HG02885 (cell line): ENCODE measurements around the gene LRFN2.

Experiments used
- ATAC-seq: cut with Tn5 transposase; IDR thresholded peaks from one replicate; pipeline ENCODE4 v1.9.1; 2021; ENCODE audit warnings: mild to moderate bottlenecking; ENCODE audit not compliant: unreplicated experiment, poor library complexity

Gene LRFN2

GRCh38 chr6:40389254-40389653 is 197.9 kb downstream of the LRFN2 start:
- ATAC-seq, result no peak

- no peak for ATAC-seq
Observed at GRCh38 chr6:40387871-40388264, 199.3 kb downstream of the LRFN2 start.

- ATAC-seq, result no peak
Observed at GRCh38 chr6:40387127-40387870, 199.9 kb downstream of the LRFN2 start.

GRCh38 chr6:40386200-40386599 is 201.0 kb downstream of the LRFN2 start:
- ATAC-seq, result no peak

GRCh38 chr6:40383348-40384115 is 203.6 kb downstream of the LRFN2 start:
- ATAC-seq, result no peak

GRCh38 chr6:40380271-40380670 is 206.9 kb downstream of the LRFN2 start:
- no peak for ATAC-seq

- no peak for ATAC-seq
Observed at GRCh38 chr6:40379811-40380210, 207.4 kb downstream of the LRFN2 start.

- ATAC-seq, result no peak
Observed at GRCh38 chr6:40378725-40379074, 208.5 kb downstream of the LRFN2 start.

GRCh38 chr6:40378071-40378724 is 209.0 kb downstream of the LRFN2 start:
- no peak for ATAC-seq

- ATAC-seq, result no peak
Observed at GRCh38 chr6:40377173-40377806, 209.9 kb downstream of the LRFN2 start.

- ATAC-seq, result no peak
Observed at GRCh38 chr6:40376113-40376650, 211.0 kb downstream of the LRFN2 start.

GRCh38 chr6:40373267-40373666 is 213.9 kb downstream of the LRFN2 start:
- no peak for ATAC-seq

GRCh38 chr6:40371621-40372020 is 215.5 kb downstream of the LRFN2 start:
- no peak for ATAC-seq

- ATAC-seq, result no peak
Observed at GRCh38 chr6:40371095-40371494, 216.1 kb downstream of the LRFN2 start.

GRCh38 chr6:40369891-40370290 is 217.3 kb downstream of the LRFN2 start:
- no peak for ATAC-seq

GRCh38 chr6:40369042-40369441 is 218.1 kb downstream of the LRFN2 start:
- no peak for ATAC-seq

- ATAC-seq, result no peak
Observed at GRCh38 chr6:40362859-40363258, 224.3 kb downstream of the LRFN2 start.

- ATAC-seq, result no peak
Observed at GRCh38 chr6:40359808-40360207, 227.4 kb downstream of the LRFN2 start.

- no peak for ATAC-seq
Observed at GRCh38 chr6:40358473-40359460, 228.4 kb downstream of the LRFN2 start.
